Measurements from ENCODE around the gene PATJ. TPM values are rescaled to one million over a fixed set of nuclear protein-coding genes. Genes with fewer than 3 reads are reported as not detected.

The PATJ gene
- total and polyA plus RNA-seq, 3 donors from 2014 or later = 12.9 to 44.5 (median 21.6) TPM

DNA sequence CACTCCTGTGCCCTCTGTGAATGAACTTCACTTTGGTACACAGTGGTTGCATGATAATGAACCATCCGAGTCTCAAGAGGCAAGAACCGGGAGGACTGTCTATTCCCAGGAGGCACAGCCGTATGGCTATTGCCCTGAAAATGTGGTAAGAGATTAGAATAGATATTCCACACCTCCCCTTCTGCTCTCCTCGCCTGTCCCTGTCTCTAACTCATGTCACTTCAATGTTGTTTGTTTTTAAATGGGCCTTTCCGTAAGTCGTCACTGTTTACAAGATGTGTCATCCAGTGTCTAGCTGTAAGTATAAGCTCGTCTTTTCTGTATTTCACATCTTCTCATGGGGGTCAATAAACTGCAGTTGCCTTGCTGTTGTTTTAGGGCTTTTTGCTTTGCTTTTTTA is 122.2 kb downstream of the PATJ start:
- Histone ChIP-seq H3K4me1 (no peaks in the 10 kb centered on the region), H3K4me3 (no peak overlapping the region), H3K36me3 (ENCODE audit: low read depth, missing control alignments) (no peaks in the 10 kb centered on the region), H3K27me3 (no peaks in the 10 kb centered on the region), H3K9me3 (no peaks in the 10 kb centered on the region), H3K27ac (no peak overlapping the region)
- 89 to 91% methylated on average over 7 of the region's 7 CpGs for WGBS, 2 donors
- TF ChIP-seq, protein P1, sequence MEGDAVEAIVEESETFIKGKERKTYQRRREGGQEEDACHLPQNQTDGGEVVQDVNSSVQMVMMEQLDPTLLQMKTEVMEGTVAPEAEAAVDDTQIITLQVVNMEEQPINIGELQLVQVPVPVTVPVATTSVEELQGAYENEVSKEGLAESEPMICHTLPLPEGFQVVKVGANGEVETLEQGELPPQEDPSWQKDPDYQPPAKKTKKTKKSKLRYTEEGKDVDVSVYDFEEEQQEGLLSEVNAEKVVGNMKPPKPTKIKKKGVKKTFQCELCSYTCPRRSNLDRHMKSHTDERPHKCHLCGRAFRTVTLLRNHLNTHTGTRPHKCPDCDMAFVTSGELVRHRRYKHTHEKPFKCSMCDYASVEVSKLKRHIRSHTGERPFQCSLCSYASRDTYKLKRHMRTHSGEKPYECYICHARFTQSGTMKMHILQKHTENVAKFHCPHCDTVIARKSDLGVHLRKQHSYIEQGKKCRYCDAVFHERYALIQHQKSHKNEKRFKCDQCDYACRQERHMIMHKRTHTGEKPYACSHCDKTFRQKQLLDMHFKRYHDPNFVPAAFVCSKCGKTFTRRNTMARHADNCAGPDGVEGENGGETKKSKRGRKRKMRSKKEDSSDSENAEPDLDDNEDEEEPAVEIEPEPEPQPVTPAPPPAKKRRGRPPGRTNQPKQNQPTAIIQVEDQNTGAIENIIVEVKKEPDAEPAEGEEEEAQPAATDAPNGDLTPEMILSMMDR (IDR thresholded peaks at IDR 0.05) = no peak
- TF ChIP-seq POLR2A (IDR thresholded peaks at IDR 0.05) = no peak
- intact Hi-C loops (cut with DNase I; ENCODE audit: low total_unique reads) = no loop called here
- no peak for DNase-seq

DNA sequence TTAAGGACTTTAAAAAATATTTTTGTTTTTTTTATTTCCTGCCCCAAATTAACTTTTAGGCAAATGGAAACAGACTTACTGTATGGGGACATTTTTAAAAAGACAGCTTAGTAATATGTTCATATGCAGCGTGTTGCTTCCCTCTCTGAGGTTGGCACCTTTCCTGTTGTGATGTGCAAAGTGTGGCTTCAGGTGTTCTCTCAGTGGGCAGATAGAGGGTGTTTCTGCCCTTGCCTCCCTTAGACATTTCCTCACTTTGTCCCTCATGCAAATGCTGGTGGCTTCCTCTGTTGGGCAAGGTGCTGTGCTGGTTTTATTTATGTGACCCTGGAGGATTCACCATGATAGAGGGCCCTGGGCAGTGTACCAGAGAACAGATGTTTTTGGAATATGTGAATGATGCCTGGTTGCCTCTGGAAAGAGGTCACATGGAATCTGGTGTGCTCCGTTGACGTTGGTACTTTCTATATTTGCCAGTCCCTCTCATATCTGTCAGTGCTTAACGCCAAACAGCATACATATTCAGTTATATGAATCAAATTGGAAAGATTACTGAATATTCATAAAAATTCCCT is 123.5 kb downstream of the PATJ start:
- no peaks in the 10 kb centered on the region for H3K27me3 ChIP-seq
- intact Hi-C loops (cut with DNase I; ENCODE audit: low total_unique reads) = no loop called here
- no peaks in the 10 kb centered on the region for H3K36me3 ChIP-seq (ENCODE audit: low read depth, missing control alignments)
- TF ChIP-seq, protein P1 (IDR thresholded peaks at IDR 0.05) = no peak
- TF ChIP-seq POLR2A (IDR thresholded peaks at IDR 0.05) = no peak
- no peak overlapping the region for H3K27ac ChIP-seq
- H3K9me3 ChIP-seq = no peaks in the 10 kb centered on the region
- H3K4me3 ChIP-seq = no peak overlapping the region
- no peak for DNase-seq
- 90 to 91% methylated on average over 4 of the region's 4 CpGs for WGBS, 2 donors
- H3K4me1 ChIP-seq = no peaks in the 10 kb centered on the region

DNA sequence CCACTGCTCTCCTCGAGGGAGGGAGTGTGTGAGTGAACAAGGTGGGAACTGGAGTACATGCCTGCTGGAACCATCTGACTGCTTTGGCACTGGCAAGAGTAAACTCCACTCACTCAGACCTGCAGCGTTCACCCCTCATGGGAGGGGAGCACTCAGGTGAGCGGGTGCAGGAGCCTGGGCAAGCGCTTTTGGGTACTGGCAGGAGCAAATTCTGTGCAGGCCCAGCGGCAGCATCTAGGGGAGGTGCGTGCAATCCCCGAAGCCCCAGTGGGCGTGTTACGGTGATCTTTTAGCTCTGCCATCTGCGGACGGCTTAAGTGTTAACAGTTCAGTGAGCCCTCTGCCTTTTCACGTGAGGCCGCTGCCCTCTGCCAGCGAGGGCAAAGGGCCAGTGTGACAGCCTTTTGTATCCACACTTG is 127.4 kb downstream of the PATJ start:
- Histone ChIP-seq H3K36me3 (ENCODE audit: low read depth, missing control alignments) (no peaks in the 10 kb centered on the region), H3K4me3 (no peak overlapping the region), H3K4me1 (no peaks in the 10 kb centered on the region), H3K27ac (no peak overlapping the region), H3K9me3 (no peaks in the 10 kb centered on the region), H3K27me3 (no peaks in the 10 kb centered on the region)
- WGBS, 2 donors = 81 to 87% methylated on average over 12 to 14 of the region's 14 CpGs
- TF ChIP-seq, protein P1 (IDR thresholded peaks at IDR 0.05) = no peak
- no peak for TF ChIP-seq POLR2A (IDR thresholded peaks at IDR 0.05)
- intact Hi-C loops (cut with DNase I; ENCODE audit: low total_unique reads) = no loop called here
- no peak for DNase-seq

DNA sequence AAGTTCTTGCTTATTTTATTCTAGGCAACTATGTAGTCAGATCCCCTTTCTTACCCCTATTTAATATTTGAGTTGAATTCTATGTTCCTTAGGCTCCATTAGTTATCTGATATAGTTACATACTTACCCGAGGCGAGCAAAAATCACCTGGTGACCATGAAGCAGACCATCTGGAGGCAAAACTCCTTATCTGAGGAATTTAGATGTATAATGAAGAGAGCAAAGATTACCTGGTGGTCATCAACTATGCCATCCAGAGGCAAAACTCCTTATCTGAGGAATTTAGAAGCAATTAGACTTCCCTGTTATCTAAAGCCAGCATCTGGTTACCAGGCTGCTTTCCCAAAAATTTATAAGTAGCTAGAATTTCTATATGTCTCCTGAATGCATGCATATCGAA is 129.9 kb downstream of the PATJ start:
- no peak overlapping the region for H3K4me3 ChIP-seq
- H3K36me3 ChIP-seq (ENCODE audit: low read depth, missing control alignments) = no peaks in the 10 kb centered on the region
- no peak overlapping the region for H3K27ac ChIP-seq
- WGBS, 2 donors = 82 to 88% methylated on average over 3 of the region's 3 CpGs
- DNase-seq = no peak
- TF ChIP-seq POLR2A (IDR thresholded peaks at IDR 0.05) = no peak
- TF ChIP-seq, protein P1 (IDR thresholded peaks at IDR 0.05) = no peak
- intact Hi-C loops (cut with DNase I; ENCODE audit: low total_unique reads) = no loop called here
- H3K27me3 ChIP-seq = no peaks in the 10 kb centered on the region
- no peaks in the 10 kb centered on the region for H3K9me3 ChIP-seq
- no peaks in the 10 kb centered on the region for H3K4me1 ChIP-seq

DNA sequence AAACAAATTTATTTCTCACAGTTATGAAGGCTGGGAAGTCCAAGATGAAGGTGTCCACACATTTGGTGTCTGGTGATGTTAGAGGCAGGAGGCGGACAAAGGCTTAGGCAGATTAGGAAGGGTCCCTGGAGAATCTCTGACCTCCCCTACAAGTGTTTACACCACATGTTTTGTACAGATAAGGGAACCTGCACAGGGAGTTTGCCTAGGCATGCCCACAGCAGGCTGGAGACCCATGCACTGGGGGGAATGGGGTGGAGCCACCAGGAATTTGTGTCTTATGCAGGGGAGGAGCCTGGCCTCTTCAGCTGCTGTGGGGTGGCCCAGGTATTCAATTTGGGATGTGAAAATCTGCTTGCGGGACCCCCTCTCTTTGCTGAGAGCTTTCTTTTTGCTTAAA is 131.3 kb downstream of the PATJ start:
- TF ChIP-seq, protein P1 (IDR thresholded peaks at IDR 0.05) = no peak
- TF ChIP-seq POLR2A (IDR thresholded peaks at IDR 0.05) = no peak
- WGBS, 2 donors = 95 to 97% methylated on average over 2 of the region's 2 CpGs
- no peaks in the 10 kb centered on the region for H3K36me3 ChIP-seq (ENCODE audit: low read depth, missing control alignments)
- H3K4me1 ChIP-seq = no peaks in the 10 kb centered on the region
- no peak for DNase-seq
- no peak overlapping the region for H3K27ac ChIP-seq
- H3K9me3 ChIP-seq = no peaks in the 10 kb centered on the region
- no peaks in the 10 kb centered on the region for H3K27me3 ChIP-seq
- H3K4me3 ChIP-seq = no peak overlapping the region
- intact Hi-C loops (cut with DNase I; ENCODE audit: low total_unique reads) = no loop called here

Data from testis (tissue), 3 donors.